Breast epithelium (tissue), 3 donors: ENCODE measurements around the gene PCDHB1.

ENCODE experiments used
- CTCF ChIP-seq, 3 donors: fragments of 450-650 bp; IDR thresholded peaks; one replicate each; pipeline ENCODE4 v1.5.1; 2016 to 2017; ENCODE audit warnings: antibody characterized with exemption in 3 of 3, mild to moderate bottlenecking in 3 of 3, moderate library complexity in 3 of 3
- POLR2A ChIP-seq: fragments of 450-650 bp; IDR thresholded peaks from one replicate; pipeline ENCODE4 v1.6.1; 2016; ENCODE audit warnings: antibody characterized with exemption, mild to moderate bottlenecking, moderate library complexity
- POLR2AphosphoS5 ChIP-seq, 3 donors: sonication (generic); formaldehyde crosslinking; IDR thresholded peaks; one replicate each; pipeline ENCODE4 v1.6.1; 2017; ENCODE audit warnings: antibody characterized with exemption in 3 of 3

DNA sequence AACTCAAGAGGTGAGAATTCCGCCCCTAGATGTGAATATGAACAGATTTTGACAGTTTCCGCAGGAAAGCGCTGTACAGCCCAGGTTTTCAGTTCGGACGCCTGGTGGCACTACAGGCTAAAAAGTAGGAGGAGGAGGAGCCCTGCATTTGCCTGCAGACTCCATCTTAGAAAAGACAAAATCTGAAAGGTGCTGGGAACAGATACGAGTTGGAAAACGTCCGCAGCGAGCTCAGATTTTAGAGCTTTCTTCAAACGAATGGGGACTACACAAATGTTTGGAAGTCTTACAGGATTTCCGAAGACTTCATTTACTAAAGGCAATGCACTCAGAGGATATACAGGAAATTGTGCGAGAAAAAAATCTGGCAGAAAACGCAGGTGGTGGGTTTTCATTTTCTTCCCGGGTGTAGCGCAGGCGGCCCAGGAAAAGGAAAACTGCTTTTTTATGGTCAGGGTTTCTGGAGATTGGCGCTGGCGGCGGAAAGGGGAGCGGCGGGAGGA, 33.4 kb downstream of the PCDHB1 start:
- TF ChIP-seq CTCF (IDR thresholded peaks at IDR 0.05) (peak; percentile 14 to 66 (median 40)), POLR2AphosphoS5 (IDR thresholded peaks at IDR 0.05) (no peak), POLR2A (no peak)
